Measurements from ENCODE around the gene COPA. TPM values are rescaled to one million over a fixed set of nuclear protein-coding genes. Genes with fewer than 3 reads are reported as not detected.

COPA gene
- total RNA-seq, 1 experiment from 2014 or later = 118 TPM

GRCh38 chr1:160261556-160261892 is 81.5 kb downstream of the COPA start:
- Histone ChIP-seq H4K5ac (ENCODE audit: insufficient read length, low read depth, low read length) (no peak overlapping the region), H2BK5ac (ENCODE audit: insufficient read length, low read length) (no peak overlapping the region), H3T11ph (ENCODE audit: low read length) (no peak overlapping the region), H3K79me1 (ENCODE audit: insufficient read depth, low read depth, low read length, poor library complexity, severe bottlenecking) (peaks cover 2% of the 10 kb centered on the region), H3K56ac (ENCODE audit: insufficient read length, low read depth, low read length) (no peak overlapping the region), H3K23ac (ENCODE audit: insufficient read length, low read depth, low read length) (no peak overlapping the region), H2BK20ac (ENCODE audit: low read depth, low read length, poor library complexity, severe bottlenecking) (no peak overlapping the region), H3K4ac (ENCODE audit: low read depth, low read length) (no peak overlapping the region), H3K4me2 (ENCODE audit: insufficient read depth, insufficient read length, low read length) (peak overlapping the region; percentile 42), H2BK15ac (ENCODE audit: low read depth, low read length) (no peak overlapping the region), H3K9me3 (ENCODE audit: control insufficient read depth, low read depth, low read length) (no peaks in the 10 kb centered on the region), H4K20me1 (ENCODE audit: control insufficient read depth, insufficient read depth, insufficient read length) (no peaks in the 10 kb centered on the region), H3K4me1 (ENCODE audit: insufficient read depth, low read length) (0 out of 2 replicates have a peak, but pooled peaks cover 2% of the 10 kb centered on the region), H4K91ac (ENCODE audit: insufficient read length, low read depth, low read length) (no peak overlapping the region), H2AK5ac (ENCODE audit: insufficient read length, low read length) (no peak overlapping the region), H3K27ac (ENCODE audit: insufficient read length, low read depth, low read length) (peak overlapping the region; percentile 81), H2BK120ac (ENCODE audit: low read depth, low read length, poor library complexity, severe bottlenecking) (no peak overlapping the region), H3K9ac (ENCODE audit: extremely low read depth, insufficient read length, low read length) (peak overlapping the region; percentile 98), H2BK12ac (ENCODE audit: insufficient read length, low read depth, low read length) (no peak overlapping the region), H4K8ac (replicated peaks; ENCODE audit: insufficient read length, low read depth, low read length) (no peak overlapping the region), H3K79me2 (ENCODE audit: insufficient read depth, low read length) (peaks cover 6% of the 10 kb centered on the region), H3K14ac (ENCODE audit: insufficient read depth, low read length) (no peak overlapping the region), H2AFZ (ENCODE audit: low read length) (no peak overlapping the region), H3K18ac (ENCODE audit: insufficient read length, low read depth, low read length) (no peak overlapping the region), H3K27me3 (ENCODE audit: insufficient read depth, low read length) (no peaks in the 10 kb centered on the region), H3K23me2 (ENCODE audit: insufficient read length, low read depth, low read length, poor library complexity, severe bottlenecking) (peaks cover 4% of the 10 kb centered on the region)
- TF ChIP-seq CTCF (conservative IDR thresholded peaks at IDR 0.05) = no peak
- Mint-ChIP-seq H3K36me3 (ENCODE audit: insufficient read depth in 1 of 3, low read depth in 3 of 3) (peaks cover 7 to 20% (median 12%) of the 10 kb centered on the region in 3 experiments), H3K4me3 (peak overlapping the region; percentile 98 to 100), H3K27me3 (ENCODE audit: low read depth) (peaks cover 12% of the 10 kb centered on the region), H3K9me3 (no peaks in the 10 kb centered on the region), H3K4me1 (peaks cover 25 to 31% of the 10 kb centered on the region in 2 experiments), H3K27ac (peak overlapping the region; percentile 98 to 100 (median 99))
- DNase-seq = no peak
- WGBS (ENCODE audit: extremely low coverage, insufficient read length, low lambda C conversion rate) = no CpG with 5 or more reads among the region's 8 CpGs

Measured in H9 (cell line).